HG03060 (cell line): ENCODE results near the gene NDOR1.

Source experiments
- ATAC-seq: cut with Tn5 transposase; IDR thresholded peaks from one replicate; pipeline ENCODE4 v1.9.1; 2021; ENCODE audit warnings: low read depth, moderate number of reproducible peaks; ENCODE audit not compliant: unreplicated experiment

Gene NDOR1

GRCh38 chr9:137218212-137218753 is 12.8 kb downstream of the NDOR1 start:
- ATAC-seq = no peak

DNA sequence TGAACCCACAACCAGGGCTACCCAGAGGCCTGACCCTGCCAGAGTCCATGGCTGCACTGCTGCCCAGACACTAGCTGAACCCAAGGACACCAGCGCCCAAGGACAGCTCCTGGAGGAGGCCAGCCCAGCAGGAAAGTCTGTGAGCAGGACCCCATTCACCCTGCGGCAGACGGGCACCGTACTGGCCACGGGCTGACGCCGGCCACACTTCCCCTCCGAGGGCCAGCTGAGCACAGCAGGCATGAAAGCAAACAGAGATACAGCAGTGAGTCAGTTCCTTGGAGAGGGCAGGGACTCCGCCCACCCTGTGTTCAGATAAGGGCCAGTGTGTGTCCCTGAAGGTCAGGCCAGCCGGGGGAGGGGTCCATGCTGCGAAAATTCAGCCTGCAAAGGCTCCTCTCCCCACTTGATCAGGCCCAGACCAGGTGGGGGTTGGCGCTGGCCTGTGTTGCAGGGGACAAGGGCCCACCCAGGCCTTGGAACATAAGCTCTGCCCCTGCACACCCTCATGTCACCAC is 13.3 kb downstream of the NDOR1 start:
- ATAC-seq = no peak

DNA sequence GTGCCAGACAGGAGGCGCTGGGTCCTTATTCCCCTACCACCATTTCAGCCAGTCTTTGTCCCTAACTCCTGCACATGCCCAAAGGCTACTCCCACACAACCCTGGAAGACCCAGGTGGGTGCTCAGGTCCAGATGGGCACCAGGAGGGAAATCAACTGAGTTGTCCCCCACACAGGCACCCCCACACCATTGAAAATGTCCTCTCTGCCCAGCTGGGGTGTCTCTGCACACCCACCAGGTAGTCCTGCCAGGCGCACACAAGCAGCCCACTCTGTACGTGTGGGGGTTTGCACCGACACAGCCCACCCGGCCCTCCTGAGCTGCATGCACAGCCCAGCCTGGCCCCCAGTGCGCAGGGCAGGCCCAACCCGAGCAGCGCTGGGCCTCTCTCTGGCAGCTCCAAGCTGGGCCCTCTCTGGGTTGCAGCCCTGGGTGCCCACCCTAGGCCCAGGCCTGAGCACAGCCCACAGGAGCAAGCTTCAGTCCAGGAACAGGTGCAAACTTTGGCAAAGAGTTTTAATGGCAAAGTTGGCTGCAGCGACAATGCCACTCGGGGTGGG is 14.3 kb downstream of the NDOR1 start:
- no peak for ATAC-seq

- no peak for ATAC-seq
Measured at GRCh38 chr9:137220317-137221094, 15.0 kb downstream of the NDOR1 start.

GRCh38 chr9:137221095-137221505 is 15.6 kb downstream of the NDOR1 start:
- no peak for ATAC-seq

DNA sequence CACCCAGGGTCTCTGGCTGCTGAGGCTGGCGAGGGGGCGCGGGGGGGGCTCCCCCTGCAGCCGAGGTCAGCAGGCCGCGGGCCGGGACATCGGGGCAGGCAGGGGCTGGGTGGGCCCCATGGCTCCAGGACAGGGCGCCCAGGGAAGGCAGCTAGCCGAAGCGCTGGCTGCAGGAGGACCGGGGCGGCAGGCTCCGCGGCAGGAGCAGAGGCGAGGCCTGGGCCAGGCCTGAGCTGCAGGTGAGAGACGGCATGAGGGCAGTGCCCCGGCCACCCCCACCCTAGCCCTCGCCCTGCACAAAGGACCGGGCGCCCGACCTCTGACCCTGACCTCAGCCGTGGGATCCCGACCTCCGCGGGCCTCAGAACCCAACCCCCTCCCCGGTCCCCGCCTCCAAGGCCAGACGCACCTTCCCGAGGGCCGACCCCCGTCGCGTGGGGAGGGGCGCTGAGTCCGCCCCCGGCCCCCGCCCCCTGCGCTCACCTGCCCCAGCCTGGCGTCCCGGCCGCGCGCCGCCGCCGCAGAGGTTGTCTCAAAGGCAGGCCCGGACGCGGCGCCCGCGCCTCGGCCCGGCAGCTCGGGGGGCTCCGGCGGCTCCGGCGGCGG is 16.1 kb downstream of the NDOR1 start:
- no peak for ATAC-seq

DNA sequence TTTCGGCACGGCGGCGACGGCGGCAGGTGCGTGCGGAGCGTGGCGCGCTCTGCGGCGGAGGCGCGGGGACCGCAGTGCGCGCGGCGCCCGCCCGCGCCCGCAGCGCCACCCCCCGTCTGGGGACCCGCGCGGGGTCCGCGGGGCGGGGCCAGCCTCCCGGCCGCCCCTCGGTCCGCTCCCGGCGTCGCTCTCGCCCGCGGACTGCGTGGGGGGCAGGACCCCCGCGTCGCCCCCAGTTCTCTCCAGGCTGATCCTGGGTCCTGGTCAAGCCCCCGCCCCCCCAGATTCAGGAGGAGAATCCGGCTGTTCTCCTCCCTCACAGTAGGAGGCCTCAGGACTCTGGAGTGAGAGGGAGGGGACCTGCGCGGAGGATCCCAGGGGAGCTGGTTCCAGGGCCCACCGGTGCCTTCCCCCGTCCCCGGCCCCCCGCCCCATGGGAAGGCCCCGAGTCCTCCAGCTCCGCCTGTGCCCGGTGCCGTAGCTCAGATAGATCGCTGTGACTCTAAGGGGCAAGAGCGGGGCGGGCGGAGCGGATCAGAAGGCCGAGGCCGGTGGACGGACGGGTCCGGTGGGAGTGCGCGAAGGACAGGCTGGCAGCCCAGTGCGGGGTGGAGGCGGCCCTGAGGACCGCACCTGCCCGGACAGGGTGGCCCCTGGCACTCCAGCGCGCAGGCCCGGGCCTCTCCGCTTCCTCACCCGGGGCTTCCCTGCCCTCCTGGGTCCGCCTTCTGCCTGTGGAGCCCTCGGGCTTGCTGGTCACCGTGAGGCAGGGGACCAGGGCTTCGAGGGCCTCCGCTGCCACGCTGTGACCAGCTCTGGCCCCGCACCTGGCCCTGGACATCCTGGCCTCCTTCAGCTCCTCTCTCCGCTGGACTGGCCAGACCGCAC is 16.9 kb downstream of the NDOR1 start, which contains the start of gene RNF208:
Gene RNF208 (minus strand): TSS at position 51 of the 888 bp plus-strand sequence. CDS start 1,028 bp downstream, outside the sequence.
- no peak for ATAC-seq

DNA sequence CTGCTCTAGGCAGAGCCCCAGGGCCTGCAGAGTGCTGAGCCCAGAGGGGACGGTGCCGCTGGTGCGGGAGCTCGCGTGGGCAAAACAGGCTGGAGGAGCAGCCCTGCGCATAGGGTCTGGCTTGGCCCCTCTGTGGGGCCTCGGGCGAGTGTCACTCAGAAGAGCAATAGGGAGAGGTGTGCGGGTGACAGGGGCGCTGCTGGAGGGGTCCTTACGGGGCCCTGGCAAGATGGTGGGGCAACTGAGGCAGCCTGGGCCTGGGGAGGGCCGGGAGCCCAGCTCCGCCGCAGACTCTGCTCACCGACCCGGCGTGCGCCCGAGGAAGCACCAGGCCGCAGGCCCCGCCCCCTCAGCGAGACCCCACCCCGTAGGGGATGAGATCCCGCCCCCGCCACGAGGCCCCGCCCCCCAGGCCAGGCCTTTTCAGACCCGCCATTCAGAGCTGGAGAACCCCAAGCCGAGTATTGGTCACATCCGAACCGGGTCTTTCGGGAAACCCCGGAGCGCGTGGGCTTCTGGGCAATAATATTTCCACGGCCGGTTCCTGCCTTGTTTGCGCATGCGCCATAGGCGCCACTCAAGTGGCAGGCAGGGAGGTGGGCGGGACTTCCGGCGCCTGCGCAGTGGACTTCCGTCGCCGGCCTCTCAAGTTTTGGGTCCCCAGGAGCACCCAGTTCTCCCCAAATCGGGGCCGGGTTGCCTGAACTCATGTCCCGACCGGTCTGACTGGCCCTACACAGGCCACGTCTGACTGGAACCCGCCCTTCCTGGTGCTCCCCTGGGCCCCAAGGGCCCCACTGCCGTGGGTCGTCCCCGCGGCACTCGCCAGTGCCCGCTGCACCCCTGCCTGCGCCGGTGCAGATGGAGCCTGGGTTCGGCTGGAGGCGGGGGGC is 17.8 kb downstream of the NDOR1 start:
- peak; percentile 76 for ATAC-seq

DNA sequence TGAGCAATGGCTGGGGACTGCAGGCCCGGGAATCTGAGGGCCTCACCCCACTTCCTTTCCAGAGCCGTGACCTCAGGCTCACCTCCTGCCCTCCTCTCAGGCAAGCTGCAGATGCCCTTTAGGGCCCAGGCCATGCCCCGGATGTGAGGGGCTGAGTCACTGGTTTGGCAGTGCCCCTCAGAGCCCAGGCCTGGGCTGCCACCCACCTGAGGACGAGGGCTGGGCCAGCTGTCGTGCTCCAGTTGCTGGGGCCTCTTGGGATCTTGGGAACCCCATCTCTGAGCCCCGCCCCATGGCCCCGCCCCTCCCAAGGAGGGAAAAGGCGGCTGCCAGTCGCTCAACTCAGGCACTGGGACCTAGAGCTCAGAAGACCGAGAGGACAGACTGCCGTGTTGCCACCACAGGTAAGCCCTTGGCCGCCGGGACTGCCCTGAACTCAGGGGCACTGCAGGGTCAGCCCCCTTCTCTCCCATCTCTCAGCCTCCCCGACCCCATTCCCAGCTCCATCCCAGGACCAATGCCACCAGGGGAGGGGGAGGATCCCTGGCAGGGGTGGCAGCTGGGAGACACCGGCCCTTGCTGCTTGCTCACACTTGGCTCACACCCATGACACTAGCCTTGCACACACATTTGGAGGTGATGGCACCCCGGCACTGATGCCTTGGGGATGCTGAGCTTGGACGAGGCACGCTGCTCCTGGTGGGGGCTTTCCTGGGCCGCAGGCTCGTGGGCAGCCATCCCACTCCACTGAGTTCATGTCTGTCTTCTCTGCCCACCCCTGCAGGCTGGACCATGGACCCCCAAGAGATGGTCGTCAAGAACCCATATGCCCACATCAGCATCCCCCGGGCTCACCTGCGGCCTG is 19.6 kb downstream of the NDOR1 start, which contains the start of gene CYSRT1:
Gene CYSRT1 (plus strand): TSS at position 345 of the 865 bp plus-strand sequence. CDS start 448 bp downstream, at position 793.
- no peak for ATAC-seq

DNA sequence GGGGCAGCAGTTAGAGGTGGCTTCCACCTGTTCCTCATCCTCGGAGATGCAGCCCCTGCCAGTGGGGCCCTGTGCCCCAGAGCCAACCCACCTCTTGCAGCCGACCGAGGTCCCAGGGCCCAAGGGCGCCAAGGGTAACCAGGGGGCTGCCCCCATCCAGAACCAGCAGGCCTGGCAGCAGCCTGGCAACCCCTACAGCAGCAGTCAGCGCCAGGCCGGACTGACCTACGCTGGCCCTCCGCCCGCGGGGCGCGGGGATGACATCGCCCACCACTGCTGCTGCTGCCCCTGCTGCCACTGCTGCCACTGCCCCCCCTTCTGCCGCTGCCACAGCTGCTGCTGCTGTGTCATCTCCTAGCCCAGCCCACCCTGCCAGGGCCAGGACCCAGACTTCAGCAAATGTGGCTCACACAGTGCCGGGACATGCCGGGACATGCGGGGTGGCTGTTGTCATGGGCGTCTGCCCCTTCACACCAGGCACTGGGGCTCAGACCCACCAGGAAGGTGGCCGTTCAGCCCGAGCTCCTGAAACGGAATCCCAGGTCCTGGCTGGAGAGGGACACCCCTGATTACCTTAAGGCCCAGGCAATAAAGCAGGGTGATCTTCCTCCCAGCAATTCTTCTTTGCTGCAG is 20.3 kb downstream of the NDOR1 start:
- ATAC-seq = no peak

GRCh38 chr9:137226338-137227053 is 21.0 kb downstream of the NDOR1 start:
- ATAC-seq = no peak

- no peak for ATAC-seq
Measured at GRCh38 chr9:137227054-137227852, 21.8 kb downstream of the NDOR1 start, which contains the start of gene RNF224. Gene RNF224, plus strand, starts transcription at chr9:137227502. Its CDS starts 834 bp downstream, at chr9:137228336.

GRCh38 chr9:137227853-137228505 is 22.5 kb downstream of the NDOR1 start:
- no peak for ATAC-seq

DNA sequence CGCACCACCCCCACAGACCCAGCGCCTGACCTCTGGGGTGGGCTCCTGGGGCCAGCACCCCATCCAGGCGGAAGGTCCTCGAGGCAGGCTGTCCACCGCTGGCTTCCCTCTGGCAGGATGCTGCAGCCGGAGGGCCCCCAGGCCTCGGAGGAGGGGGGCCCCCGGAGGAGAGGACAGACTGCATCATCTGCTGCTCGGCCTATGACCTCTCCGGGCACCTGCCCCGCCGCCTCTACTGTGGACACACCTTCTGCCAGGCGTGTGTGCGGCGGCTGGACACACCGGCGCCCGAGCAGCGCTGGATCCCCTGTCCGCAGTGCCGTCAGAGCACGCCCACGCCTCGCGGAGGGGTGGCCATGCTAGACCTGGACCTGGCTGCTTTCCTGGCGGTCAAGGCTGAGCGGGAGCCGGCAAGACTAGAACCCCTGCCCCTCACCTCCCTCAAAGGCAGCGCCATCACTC is 23.0 kb downstream of the NDOR1 start:
- ATAC-seq = no peak
